Astrocyte of the spinal cord (primary cell): Measurements from ENCODE around the gene HGS.

Experiments
- DNase-seq: peaks from one replicate; pipeline ENCODE4 v3.0.0; 2011; ENCODE audit warnings: low read depth, low spot score
- H3K4me3 ChIP-seq: 2 replicates; pipeline ENCODE4 v1.5.1; 2011; ENCODE audit warnings: low read depth, mild to moderate bottlenecking, low read length, moderate library complexity
- CTCF ChIP-seq: IDR thresholded peaks from 2 replicates; pipeline ENCODE4 v1.5.1; 2012; ENCODE audit warnings: low read depth, mild to moderate bottlenecking, low read length, inconsistent platforms
- in situ Hi-C: cut with HindIII; loops from 2 replicates; pipeline ENCODE4 v1.10.0; 2017; ENCODE audit warnings: low sequenced_read_pairs

HGS gene

GRCh38 chr17:81695801-81696200, 12.0 kb downstream of the HGS start:
- no peak for TF ChIP-seq CTCF
- no peak for DNase-seq
- in situ Hi-C loops: no loop called here
- H3K4me3 ChIP-seq: no peak overlapping the region

GRCh38 chr17:81696218-81696941, 12.6 kb downstream of the HGS start:
- no peak for DNase-seq
- no peak for TF ChIP-seq CTCF
- in situ Hi-C loops: no loop called here
- H3K4me3 ChIP-seq: no peak overlapping the region

GRCh38 chr17:81697261-81698044, 13.6 kb downstream of the HGS start:
- H3K4me3 ChIP-seq: no peak overlapping the region
- no peak for DNase-seq
- in situ Hi-C loops: no loop called here
- no peak for TF ChIP-seq CTCF

- no peak for TF ChIP-seq CTCF
- H3K4me3 ChIP-seq: no peak overlapping the region
- no peak for DNase-seq
- in situ Hi-C loops: no loop called here
These were observed 16.8 kb downstream of the HGS start for GRCh38 chr17:81700353-81701287.

GRCh38 chr17:81701288-81702071, 17.7 kb downstream of the HGS start:
- DNase-seq: no peak
- no peak overlapping the region for H3K4me3 ChIP-seq
- in situ Hi-C loops: no loop called here
- TF ChIP-seq CTCF: no peak
